ENCODE measurements around the gene LRRC1.

GRCh38 chr6:53847796-53848314, 53.0 kb downstream of the LRRC1 start:
- TF ChIP-seq, protein P1, sequence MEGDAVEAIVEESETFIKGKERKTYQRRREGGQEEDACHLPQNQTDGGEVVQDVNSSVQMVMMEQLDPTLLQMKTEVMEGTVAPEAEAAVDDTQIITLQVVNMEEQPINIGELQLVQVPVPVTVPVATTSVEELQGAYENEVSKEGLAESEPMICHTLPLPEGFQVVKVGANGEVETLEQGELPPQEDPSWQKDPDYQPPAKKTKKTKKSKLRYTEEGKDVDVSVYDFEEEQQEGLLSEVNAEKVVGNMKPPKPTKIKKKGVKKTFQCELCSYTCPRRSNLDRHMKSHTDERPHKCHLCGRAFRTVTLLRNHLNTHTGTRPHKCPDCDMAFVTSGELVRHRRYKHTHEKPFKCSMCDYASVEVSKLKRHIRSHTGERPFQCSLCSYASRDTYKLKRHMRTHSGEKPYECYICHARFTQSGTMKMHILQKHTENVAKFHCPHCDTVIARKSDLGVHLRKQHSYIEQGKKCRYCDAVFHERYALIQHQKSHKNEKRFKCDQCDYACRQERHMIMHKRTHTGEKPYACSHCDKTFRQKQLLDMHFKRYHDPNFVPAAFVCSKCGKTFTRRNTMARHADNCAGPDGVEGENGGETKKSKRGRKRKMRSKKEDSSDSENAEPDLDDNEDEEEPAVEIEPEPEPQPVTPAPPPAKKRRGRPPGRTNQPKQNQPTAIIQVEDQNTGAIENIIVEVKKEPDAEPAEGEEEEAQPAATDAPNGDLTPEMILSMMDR (conservative IDR thresholded peaks at IDR 0.05): no peak
- no peak for TF ChIP-seq ZFX (IDR thresholded peaks at IDR 0.05)

All from C4-2B (cell line).